CD14-positive monocyte (primary cell): ENCODE measurements around the gene CCDC74A. TPM values are rescaled to one million over a fixed set of nuclear protein-coding genes. Genes with fewer than 3 reads are reported as not detected.
"Not testable (repeated sequence)": the region's sequence is repeated elsewhere in the genome, so short reads cannot be mapped to it uniquely, and the experiment has no call there.

Source experiments
- DNase-seq, 3 donors: peaks; one replicate each; pipeline ENCODE4 v3.0.0-alpha.2; 2011 to 2022
- H2AFZ ChIP-seq: 2 replicates; pipeline ENCODE4 v1.6.0; 2012; ENCODE audit warnings: mild to moderate bottlenecking, low read depth, low read length, inconsistent platforms; ENCODE audit not compliant: insufficient read depth, poor library complexity, severe bottlenecking
- H3K27ac ChIP-seq, 2 donors: 1 replicate in 1 of 2; 2 replicates in 1 of 2; pipeline ENCODE4 v1.5.1; 2012 to 2013; ENCODE audit warnings: low read length in 2 of 2, control low read depth in 1 of 2, inconsistent platforms in 1 of 2, low read depth in 1 of 2, mild to moderate bottlenecking in 1 of 2
- H3K27me3 ChIP-seq, 2 donors: one replicate each; pipeline versions ENCODE4 v1.6.0 to v1.6.1; 2011 to 2013; ENCODE audit warnings: low read length in 2 of 2; ENCODE audit not compliant: control insufficient read depth in 2 of 2, insufficient read depth in 2 of 2
- H3K36me3 ChIP-seq, 2 donors: replicated peaks in 1 of 2; 1 replicate in 1 of 2; 2 replicates in 1 of 2; pipeline versions ENCODE4 v1.5.1 to v1.6.1; 2012 to 2013; ENCODE audit warnings: low read length in 2 of 2, control low read depth in 1 of 2, inconsistent platforms in 1 of 2, mild to moderate bottlenecking in 1 of 2; ENCODE audit not compliant: insufficient read depth in 2 of 2, control insufficient read depth in 1 of 2
- H3K4me1 ChIP-seq, 2 donors: 1 replicate in 1 of 2; 2 replicates in 1 of 2; pipeline versions ENCODE4 v1.5.1 to v1.6.1; 2012 to 2013; ENCODE audit warnings: low read length in 2 of 2, control low read depth in 1 of 2, inconsistent platforms in 1 of 2, mild to moderate bottlenecking in 1 of 2, moderate library complexity in 1 of 2; ENCODE audit not compliant: insufficient read depth in 2 of 2, control insufficient read depth in 1 of 2
- H3K4me2 ChIP-seq: replicated peaks from 2 replicates; pipeline ENCODE3; 2012; ENCODE audit warnings: low read length, moderate library complexity, mild to moderate bottlenecking; ENCODE audit not compliant: poor library complexity, severe bottlenecking; ENCODE audit errors: extremely low read depth
- H3K4me3 ChIP-seq, 3 experiments: fragments of 200-600 bp in 1 of 3; sonication (generic) in 1 of 3; replicated peaks in 1 of 3; 1 replicate in 2 of 3; 2 replicates in 1 of 3; pipeline ENCODE4 v1.5.1; 2011 to 2013; ENCODE audit warnings: low read length in 3 of 3, mild to moderate bottlenecking in 3 of 3, control low read depth in 2 of 3, low read depth in 2 of 3, inconsistent platforms in 1 of 3, moderate library complexity in 1 of 3
- H3K79me2 ChIP-seq: 2 replicates; pipeline ENCODE4 v1.6.0; 2012; ENCODE audit warnings: mild to moderate bottlenecking, control low read depth, inconsistent platforms, low read length, moderate library complexity; ENCODE audit not compliant: insufficient read depth
- H3K9ac ChIP-seq: 2 replicates; pipeline ENCODE4 v1.6.0; 2017; ENCODE audit warnings: low read length, mild to moderate bottlenecking; ENCODE audit not compliant: insufficient read depth, poor library complexity, severe bottlenecking
- H3K9me3 ChIP-seq, 2 donors: replicated peaks in 1 of 2; 1 replicate in 1 of 2; 2 replicates in 1 of 2; pipeline versions ENCODE4 v1.5.1 to v1.6.1; 2012 to 2013; ENCODE audit warnings: low read length in 2 of 2, control low read depth in 1 of 2; ENCODE audit not compliant: control insufficient read depth in 1 of 2, insufficient read depth in 1 of 2
- H4K20me1 ChIP-seq: 2 replicates; pipeline ENCODE4 v1.6.0; 2012; ENCODE audit warnings: mild to moderate bottlenecking, low read length, control low read depth, moderate library complexity; ENCODE audit not compliant: insufficient read depth
- H3K27ac Mint-ChIP-seq, 7 donors: one replicate each; pipeline ENCODE4 v1.8.0; 2020; ENCODE audit warnings: mild to moderate bottlenecking in 7 of 7, mixed read lengths in 7 of 7, moderate library complexity in 6 of 7, inconsistent platforms in 2 of 7
- H3K27me3 Mint-ChIP-seq, 3 donors: one replicate each; pipeline ENCODE4 v1.8.0; 2021 to 2022; ENCODE audit warnings: low read depth in 3 of 3, mild to moderate bottlenecking in 3 of 3, mixed read lengths in 3 of 3, moderate library complexity in 3 of 3, inconsistent platforms in 1 of 3
- H3K36me3 Mint-ChIP-seq, 2 donors: one replicate each; pipeline ENCODE4 v1.8.0; 2020; ENCODE audit warnings: mixed read lengths in 2 of 2, inconsistent platforms in 1 of 2, mild to moderate bottlenecking in 1 of 2
- H3K4me1 Mint-ChIP-seq: one replicate; pipeline ENCODE4 v1.8.0; 2020; ENCODE audit warnings: mild to moderate bottlenecking, mixed read lengths
- H3K4me3 Mint-ChIP-seq, 2 donors: one replicate each; pipeline ENCODE4 v1.8.0; 2020; ENCODE audit warnings: mild to moderate bottlenecking in 2 of 2, mixed read lengths in 2 of 2, moderate library complexity in 1 of 2
- H3K9me3 Mint-ChIP-seq, 7 donors: one replicate each; pipeline ENCODE4 v1.8.0; 2020 to 2022; ENCODE audit warnings: mixed read lengths in 7 of 7, mild to moderate bottlenecking in 6 of 7, moderate library complexity in 6 of 7, inconsistent platforms in 2 of 7
- CTCF ChIP-seq: fragments of 200-600 bp; IDR thresholded peaks from one replicate; pipeline ENCODE4 v1.8.0; 2022; ENCODE audit warnings: antibody characterized with exemption, mild to moderate bottlenecking
- WGBS: methylation state at CpG from one replicate; pipeline ENCODE4 v1.1.5; 2013; ENCODE audit warnings: missing lambda C conversion rate; ENCODE audit not compliant: insufficient coverage; 5-methylcytosine and 5-hydroxymethylcytosine counted together
- intact Hi-C, 2 donors: fragments of 100-400 bp; cut with micrococcal nuclease; formaldehyde crosslinking; loops; one replicate each; pipeline versions ENCODE4 v1.15.0 to v1.15.1; 2023
- polyA plus RNA-seq, 3 donors: library from polyadenylated mRNA; depleted of rRNA in 1 of 3; unstranded in 2 of 3; stranded (reverse) in 1 of 3; fragments of 300-500 nt in 2 of 3; fragments of >200 nt in 1 of 3; fragmentation: Illumina TruSeq in 2 of 3; gene quantifications; 1 replicate in 2 of 3; 2 replicates in 1 of 3; pipeline ENCODE4 v1.2.3, GENCODE V29; 2012 to 2021

The CCDC74A gene
- polyA plus RNA-seq, 3 donors, result not detected

GRCh38 chr2:131566371-131566770 lies 38.7 kb downstream of the CCDC74A start:
- no peak overlapping the region for H3K4me2 ChIP-seq
- Mint-ChIP-seq H3K9me3 (peaks cover 0 to 3% (median 0%) of the 10 kb centered on the region in 7 donors), H3K36me3 (no peaks in the 10 kb centered on the region), H3K4me1 (no peaks in the 10 kb centered on the region), H3K4me3 (no peak overlapping the region), H3K27ac (no peak overlapping the region), H3K27me3 (peaks cover 0 to 10% (median 2%) of the 10 kb centered on the region in 3 donors)
- no peak overlapping the region for H2AFZ ChIP-seq
- no peak overlapping the region for H3K27ac ChIP-seq
- no peak overlapping the region for H3K4me3 ChIP-seq
- H3K36me3 ChIP-seq, result no peaks in the 10 kb centered on the region
- WGBS, result no CpG with 5 or more reads among the region's 5 CpGs
- H3K27me3 ChIP-seq, result no peaks in the 10 kb centered on the region
- H3K9me3 ChIP-seq, result no peaks in the 10 kb centered on the region
- DNase-seq, result no peak
- H3K4me1 ChIP-seq, result no peaks in the 10 kb centered on the region
- no peak for TF ChIP-seq CTCF
- H4K20me1 ChIP-seq, result no peaks in the 10 kb centered on the region
- intact Hi-C loops, result no loop called here
- no peak overlapping the region for H3K9ac ChIP-seq
- H3K79me2 ChIP-seq, result no peaks in the 10 kb centered on the region

GRCh38 chr2:131567891-131568290 lies 40.2 kb downstream of the CCDC74A start:
- H3K27me3 ChIP-seq, result no peaks in the 10 kb centered on the region
- DNase-seq, result no peak
- no peaks in the 10 kb centered on the region for H3K9me3 ChIP-seq
- Mint-ChIP-seq H3K9me3 (peaks cover 0 to 3% (median 0%) of the 10 kb centered on the region in 7 donors), H3K4me1 (no peaks in the 10 kb centered on the region), H3K4me3 (no peak overlapping the region), H3K27ac (no peak overlapping the region), H3K27me3 (peaks cover 0 to 12% (median 2%) of the 10 kb centered on the region in 3 donors), H3K36me3 (no peaks in the 10 kb centered on the region)
- no peak overlapping the region for H3K9ac ChIP-seq
- no peak overlapping the region for H2AFZ ChIP-seq
- intact Hi-C loops, result no loop called here
- H4K20me1 ChIP-seq, result no peaks in the 10 kb centered on the region
- no peaks in the 10 kb centered on the region for H3K79me2 ChIP-seq
- H3K4me3 ChIP-seq, result no peak overlapping the region
- no peak overlapping the region for H3K27ac ChIP-seq
- TF ChIP-seq CTCF, result no peak
- H3K36me3 ChIP-seq, result no peaks in the 10 kb centered on the region
- no peak overlapping the region for H3K4me2 ChIP-seq
- no peaks in the 10 kb centered on the region for H3K4me1 ChIP-seq

- H3K4me1 Mint-ChIP-seq, H3K79me2 ChIP-seq, H3K4me1 ChIP-seq, H3K36me3 Mint-ChIP-seq, H2AFZ ChIP-seq, H3K27me3 ChIP-seq, H3K4me2 ChIP-seq, H3K27ac ChIP-seq, DNase-seq, H3K4me3 Mint-ChIP-seq, H4K20me1 ChIP-seq, H3K36me3 ChIP-seq, intact Hi-C loops, H3K9me3 ChIP-seq, H3K9ac ChIP-seq, H3K9me3 Mint-ChIP-seq, H3K4me3 ChIP-seq, H3K27ac Mint-ChIP-seq: not testable (repeated sequence)
- peaks cover 0 to 10% (median 3%) of the 10 kb centered on the region in 3 donors for H3K27me3 Mint-ChIP-seq
- WGBS, result no CpG with 5 or more reads among the region's 1 CpG
Observed at GRCh38 chr2:131568401-131568800, 40.7 kb downstream of the CCDC74A start.
